GM19463 (cell line): ENCODE measurements around the gene EPHA10.
A peak's percentile ranks its signal among the peaks of the same experiment; 100 is the strongest.
"Not testable (repeated sequence)": the region's sequence is repeated elsewhere in the genome, so short reads cannot be mapped to it uniquely, and the experiment has no call there.

Source experiments
- ATAC-seq: cut with Tn5 transposase; IDR thresholded peaks from one replicate; pipeline ENCODE4 v1.9.1; 2021; ENCODE audit warnings: mild to moderate bottlenecking, moderate library complexity; ENCODE audit not compliant: unreplicated experiment

Gene EPHA10

DNA sequence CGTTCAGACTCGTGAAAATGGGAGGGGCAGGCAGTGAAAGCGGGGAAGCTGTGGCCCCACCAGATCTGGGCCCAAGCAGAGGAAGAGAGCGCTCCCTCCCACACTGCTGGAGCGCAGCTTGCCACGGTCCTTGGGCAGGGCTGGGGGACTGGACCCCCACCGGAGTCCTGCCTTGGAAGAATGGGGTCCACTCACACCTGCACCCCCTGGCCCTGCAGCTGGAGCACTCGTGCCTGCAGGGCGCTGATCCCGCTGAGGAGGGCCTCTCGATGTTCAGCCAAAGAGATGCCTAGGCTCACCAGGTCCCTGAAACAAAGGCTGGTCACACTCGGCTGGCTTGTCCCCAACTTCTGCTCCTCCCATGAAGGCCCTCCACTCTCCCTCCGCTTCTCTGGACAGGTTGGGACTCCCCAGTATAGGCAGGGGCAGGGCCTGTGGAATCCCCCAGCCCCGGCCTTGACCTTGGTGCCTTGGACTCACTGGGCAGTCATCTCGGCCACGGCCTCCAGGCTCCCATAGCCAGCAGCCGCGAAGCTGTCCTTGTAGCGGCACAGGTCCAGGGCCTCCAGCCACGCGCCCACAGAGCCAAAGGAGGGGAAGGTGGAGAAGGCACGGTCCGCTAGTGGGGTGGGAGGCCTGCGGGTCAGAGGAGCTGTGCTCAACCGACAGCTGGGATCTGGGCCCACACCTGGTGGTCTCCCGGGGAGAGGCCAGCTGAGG, 46.6 kb downstream of the EPHA10 start:
- no peak for ATAC-seq

DNA sequence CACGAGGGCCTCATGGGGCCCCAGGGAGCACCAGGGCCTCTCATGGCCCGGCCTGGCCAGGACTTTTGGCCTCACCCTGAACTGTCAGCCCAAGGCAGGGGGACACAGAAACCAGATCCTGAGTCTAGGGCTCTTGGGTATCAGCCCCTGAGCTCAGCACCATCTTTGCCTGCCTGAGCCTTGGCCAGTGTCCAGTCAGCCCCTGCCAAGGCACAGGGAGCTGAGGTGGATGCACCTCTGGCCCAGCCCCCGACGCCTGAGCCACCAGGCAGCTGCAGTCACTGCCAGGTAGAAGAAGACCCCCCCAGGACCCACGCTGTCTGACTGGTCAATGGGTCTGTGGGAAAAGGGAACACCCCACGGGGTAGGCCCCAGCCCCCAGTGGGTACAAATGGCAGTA, 47.3 kb downstream of the EPHA10 start:
- ATAC-seq, result no peak

DNA sequence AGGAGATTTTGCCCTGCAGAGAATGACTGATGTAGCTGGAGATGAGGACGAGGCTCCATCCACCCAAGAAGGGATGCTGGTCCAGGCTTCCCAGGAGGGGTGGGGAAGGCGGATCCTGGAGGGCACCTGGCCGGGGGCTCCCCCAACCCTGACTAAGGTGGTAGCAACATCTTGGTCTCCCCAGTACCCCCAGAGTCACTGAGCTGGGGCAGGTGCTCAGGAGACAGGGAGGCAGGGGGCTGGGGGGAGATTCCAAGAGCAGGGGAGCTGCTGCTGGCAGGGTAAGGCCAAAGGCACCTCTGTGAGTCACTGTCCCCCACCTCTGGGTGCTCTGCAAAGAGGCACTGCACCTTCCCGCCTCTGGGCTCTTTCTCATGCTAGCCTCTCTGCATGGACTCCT, 48.6 kb downstream of the EPHA10 start:
- ATAC-seq, result no peak

DNA sequence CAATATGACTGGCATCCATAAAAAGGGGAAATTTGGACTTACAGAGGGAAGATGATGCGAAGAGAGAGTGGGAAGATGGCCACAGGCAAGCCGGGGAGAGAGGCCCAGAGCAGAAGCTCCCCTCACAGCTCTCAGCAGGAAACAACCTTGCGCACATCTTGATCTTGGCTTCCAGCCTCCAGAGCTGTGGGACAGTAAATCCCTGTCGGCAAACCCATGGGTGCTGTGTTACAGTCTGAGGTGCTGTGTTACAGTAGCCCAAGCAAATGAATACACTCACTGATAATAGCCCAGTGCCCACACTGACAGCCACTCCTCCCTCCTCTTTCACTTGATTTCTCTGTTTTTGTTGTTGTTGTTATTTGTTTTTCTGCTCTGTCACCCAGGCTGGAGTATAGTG, 50.2 kb downstream of the EPHA10 start:
- no peak for ATAC-seq

DNA sequence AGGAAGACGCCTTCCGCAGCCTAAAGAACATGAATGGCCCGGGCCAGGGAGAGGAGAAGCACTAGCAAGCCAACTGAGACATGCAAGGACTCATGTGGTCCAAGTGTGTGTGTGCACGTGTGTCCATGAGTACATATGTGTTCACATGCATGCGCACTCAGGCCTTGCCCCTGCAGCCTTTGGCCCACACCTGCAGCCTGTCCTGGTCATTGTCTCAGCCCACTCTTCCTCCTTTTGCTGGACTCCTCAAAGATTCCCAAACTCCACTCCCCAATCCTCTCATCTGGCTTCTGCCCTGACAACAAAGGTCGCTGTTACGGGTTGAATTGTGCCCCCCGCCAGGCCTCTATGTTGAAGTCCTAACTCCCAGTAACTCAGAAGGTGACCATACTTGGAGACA, 50.7 kb downstream of the EPHA10 start:
- no peak for ATAC-seq

DNA sequence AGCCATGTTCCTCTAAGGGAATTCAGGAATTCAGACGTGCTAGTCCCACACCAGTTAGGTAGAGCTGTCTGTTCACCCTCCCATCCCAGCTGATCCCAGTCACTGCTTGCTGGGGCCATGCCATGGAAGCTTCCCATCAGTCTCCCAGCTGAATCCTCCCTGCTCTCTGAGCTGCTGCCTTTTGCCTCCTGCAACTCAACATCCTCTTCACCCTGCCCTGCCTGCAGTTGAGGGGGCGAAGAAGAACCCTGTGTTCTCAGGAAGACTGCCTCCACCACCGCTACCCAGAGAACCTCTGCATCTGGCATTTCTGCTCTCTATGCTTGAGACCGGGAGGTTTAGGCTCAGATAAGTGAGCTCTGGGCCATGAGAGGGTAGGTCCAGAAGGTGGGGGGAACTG, 56.4 kb downstream of the EPHA10 start:
- ATAC-seq, result no peak

DNA sequence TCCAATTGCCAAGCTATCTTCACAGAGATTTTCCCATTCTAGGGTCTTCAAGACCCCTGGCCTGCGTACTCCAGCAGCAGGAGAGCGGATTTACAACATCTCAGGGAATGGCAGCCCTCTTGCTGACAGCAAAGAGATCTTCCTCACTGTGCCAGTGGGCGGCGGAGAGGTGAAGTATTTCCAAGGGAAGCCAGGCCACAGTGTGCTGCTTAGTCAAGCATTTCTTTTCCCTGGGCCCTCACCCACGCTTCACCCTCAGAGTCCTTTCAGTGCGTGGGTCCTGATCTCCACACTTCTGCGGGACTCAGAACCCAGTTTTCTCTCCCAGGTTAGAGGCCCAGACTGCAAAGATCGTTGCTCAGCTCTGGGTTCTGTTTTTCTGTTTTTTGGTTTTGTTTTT, 59.5 kb downstream of the EPHA10 start:
- no peak for ATAC-seq

DNA sequence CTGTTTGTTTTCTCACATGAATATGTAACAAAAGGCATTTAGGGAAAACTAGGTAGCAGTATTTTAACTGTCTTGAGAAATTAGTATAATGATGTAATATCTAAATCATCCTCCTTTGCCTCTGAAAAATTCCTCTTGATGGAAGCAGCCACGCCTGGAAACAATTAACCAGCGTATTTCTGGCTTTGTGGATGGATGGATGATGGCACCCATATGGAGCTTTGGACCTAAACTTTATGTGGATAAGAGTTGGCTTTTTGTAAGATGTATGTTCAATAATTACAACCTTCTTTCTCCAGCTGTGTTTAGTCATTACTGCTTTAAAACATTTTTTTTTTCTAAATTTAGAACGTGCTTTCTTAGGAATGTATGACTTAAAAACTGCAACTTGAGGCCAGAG, 60.0 kb downstream of the EPHA10 start:
- ATAC-seq, result no peak

DNA sequence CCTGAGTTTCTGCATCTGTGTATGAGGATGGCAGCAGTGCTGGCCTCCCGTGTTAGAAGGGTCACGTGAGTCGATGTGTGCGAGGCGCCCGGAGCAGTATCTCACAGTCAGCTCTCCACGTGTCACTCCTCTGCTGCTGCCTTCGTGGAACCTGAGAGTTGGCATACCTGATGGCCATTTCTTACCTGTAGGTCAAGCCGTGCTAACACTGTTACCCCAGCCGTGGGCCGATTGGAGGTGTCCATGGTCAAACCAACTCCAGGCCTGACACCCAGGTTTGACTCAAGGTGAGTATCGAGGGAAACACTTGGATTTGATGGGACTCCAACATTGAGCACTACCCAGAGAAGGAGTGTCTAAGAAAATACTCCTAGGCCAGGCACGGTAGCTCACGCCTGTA, 61.9 kb downstream of the EPHA10 start:
- ATAC-seq, result no peak

DNA sequence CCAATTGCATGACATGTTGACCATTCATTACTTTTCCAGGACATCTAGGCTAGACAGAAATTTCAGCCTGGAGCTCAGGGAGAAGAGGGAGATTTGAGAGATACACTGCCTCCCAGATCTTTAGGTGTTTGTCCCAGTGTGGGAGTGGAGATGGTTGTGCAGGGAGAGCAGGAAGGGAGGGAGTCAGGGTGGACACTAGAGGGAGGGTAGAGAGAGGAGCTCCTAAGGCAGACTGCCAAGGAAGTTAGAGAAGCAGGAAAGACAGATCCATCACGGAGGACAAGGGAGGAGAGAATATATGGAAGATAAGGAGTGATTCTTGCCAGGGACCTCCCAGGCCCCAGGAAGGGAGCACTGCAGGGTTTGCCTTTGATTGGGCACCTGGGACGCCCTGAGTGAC, 63.9 kb downstream of the EPHA10 start:
- no peak for ATAC-seq

DNA sequence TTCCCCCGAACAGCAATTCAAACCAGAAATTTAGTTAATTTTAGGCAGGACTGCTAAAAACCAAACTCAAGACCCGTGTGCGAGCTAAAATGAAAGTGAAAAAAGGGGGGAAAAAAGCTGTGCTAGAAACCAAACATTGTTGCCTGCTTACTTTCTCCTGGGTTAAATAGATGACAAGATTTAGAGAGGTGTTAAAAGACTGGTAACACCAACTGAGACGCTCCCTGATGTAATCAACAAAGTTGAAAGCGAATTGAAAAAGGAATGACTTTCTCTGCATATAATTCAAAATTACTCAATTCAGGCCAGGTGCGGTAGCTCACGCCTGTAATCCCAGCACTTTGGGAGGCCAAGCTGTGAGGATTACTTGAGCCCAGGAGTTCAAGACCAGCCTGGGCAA, 65.8 kb downstream of the EPHA10 start:
- no peak for ATAC-seq

DNA sequence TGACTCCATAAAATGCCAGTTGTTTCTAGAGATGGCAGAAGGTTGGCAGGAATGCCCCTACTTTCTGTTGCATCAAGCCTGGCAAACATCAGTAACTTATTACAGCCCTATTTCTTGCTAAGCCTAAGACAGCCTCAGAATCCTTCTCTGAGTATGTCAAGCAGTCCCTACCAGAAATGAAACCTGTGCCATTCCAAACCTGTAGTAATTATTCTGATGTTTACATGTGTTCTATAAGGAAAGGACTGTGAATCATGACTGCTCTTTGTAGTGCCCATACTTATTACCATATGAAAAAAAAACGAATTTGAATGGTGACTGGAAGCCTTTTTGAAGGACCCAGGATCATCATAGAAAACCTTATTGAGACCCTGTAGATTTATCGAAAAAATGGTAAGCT, 67.2 kb downstream of the EPHA10 start:
- ATAC-seq, result no peak

DNA sequence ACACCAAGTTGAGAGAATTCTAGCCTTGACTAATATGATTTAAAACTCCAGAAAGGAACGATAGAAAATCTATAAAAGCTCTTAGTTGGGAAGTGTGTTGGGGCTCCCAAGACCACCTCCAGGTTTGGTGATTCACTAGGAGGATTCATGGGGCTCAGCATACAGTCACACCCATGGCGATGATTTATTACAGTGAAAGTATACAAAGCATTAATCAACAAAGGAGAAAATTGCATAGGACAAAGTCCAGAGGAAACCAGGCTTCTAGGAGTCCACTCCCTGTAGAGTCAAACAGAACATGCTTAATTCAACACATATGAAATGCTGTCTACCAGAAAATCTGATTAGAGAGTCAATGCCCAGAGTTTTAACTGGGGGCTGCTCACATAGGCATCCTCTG, 67.8 kb downstream of the EPHA10 start:
- no peak for ATAC-seq

DNA sequence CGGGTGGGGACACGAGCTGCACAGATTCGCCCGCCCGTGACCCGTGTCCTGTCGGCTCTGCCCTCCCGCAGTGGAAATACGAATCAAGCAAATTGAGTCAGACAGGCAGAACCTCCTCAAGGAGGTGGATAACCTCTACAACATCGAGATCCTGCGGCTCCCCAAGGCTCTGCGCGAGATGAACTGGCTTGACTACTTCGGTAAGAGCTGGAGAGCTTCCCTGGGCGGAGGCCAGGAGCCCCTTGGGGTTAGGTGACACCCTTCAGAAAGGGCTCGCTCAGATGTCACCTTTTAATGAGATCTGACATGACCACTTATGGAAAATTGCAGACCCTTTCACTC, 72.1 kb downstream of the EPHA10 start:
- ATAC-seq, result no peak

DNA sequence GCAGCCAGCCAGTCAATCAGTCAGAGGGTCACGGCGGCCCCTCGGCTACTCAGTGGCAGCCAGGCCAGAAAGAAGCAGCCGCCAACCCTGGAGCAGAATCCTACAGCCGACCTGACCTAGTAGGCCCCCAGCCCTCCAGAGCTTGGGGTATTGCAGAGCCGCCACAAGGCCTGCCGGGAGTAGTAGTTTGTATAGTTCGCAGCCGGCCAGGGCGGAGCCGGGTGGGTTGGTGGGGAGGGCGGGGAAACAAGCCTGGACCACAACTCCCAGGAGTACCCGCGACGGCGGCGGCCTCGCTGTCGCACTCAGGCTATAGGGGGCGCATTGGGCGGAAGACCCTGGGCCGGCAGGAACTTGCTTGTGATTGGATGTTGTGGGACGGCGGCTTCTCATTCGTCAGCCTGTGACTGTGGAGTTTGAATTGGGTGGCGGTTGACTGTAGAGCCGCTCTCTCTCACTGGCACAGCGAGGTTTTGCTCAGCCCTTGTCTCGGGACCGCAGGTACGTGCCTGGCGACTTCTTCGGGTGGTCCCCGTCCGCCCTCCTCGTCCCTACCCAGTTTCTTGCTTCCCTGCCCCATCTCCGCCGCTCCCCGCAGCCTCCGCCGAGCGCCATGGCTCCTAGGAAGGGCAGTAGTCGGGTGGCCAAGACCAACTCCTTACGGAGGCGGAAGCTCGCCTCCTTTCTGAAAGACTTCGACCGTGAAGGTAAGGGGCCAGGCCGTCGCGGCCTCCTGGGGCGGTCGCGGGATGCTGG, 72.7 kb downstream of the EPHA10 start, which contains the start of gene CDCA8:
CDCA8 (plus strand) TSS at position 439 of the 756 bp plus-strand sequence; CDS start at position 614, 175 bp downstream.
- peak; percentile 79 for ATAC-seq

DNA sequence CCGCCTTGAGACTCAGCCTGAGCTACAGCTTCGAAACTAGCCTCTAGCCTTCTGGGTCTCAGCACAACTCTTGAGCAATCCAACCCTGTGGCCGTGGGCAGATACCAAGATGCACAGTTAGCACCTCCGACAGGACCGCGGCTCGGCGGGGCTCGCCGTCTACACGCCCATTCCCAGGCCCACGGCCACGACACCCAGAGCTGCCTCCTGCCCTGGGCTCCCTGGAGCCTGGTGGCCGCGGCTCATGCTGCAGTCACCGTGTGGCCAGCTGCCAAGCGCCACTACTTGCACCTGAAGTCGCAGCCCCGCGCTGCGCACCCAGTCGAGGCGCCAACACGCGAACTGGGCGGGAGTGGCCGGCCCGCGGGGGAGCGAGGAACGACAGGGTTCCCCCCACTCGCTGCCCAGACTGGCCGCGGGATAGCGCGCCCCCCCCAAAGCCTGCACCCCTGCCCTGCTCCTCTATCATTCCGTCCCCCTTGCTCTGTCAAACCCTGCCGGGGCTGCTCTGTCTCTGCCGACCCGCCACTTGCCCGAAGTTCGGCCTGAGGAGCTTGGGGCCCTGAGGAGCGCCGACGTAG, 73.3 kb downstream of the EPHA10 start:
- ATAC-seq, result no peak

DNA sequence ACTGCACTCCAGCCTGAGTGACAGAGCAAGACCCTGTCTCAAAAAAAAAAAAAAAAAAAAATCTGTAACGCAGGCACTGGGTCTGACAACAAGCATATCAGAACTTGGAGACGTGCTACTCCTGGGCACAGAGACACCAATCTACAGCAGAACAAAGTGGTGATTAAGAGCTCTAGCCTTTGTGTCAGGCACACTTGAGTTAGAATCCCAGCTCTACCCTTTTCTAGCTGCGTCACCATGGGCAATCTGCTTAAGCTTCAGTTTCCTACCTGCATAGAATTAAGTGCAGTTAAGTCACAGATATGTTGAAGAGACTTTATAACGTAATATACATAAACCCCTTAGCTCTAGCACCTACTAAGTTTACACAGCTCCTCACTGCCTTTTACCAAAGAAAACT, 76.0 kb downstream of the EPHA10 start:
- ATAC-seq, result no peak

DNA sequence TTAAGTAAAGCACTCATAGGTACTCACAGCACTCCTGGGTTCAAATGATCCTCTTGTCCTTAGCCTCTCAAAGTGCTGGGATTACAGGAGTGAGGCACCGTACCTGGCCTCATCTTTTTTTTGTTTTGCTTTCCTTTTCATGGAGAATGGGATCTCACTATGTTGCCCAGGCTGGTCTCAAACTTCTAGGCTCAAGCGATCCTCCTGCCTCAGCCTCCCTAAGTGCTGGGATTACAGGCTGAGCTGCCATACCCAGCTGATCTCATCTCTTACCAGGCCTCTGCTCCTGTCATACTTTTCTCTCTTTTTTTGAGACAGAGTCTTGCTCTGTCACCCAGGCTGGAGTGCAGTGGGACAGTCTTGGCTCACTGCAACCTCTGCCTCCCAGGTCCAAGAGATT, 77.2 kb downstream of the EPHA10 start:
- ATAC-seq, result not testable (repeated sequence)

DNA sequence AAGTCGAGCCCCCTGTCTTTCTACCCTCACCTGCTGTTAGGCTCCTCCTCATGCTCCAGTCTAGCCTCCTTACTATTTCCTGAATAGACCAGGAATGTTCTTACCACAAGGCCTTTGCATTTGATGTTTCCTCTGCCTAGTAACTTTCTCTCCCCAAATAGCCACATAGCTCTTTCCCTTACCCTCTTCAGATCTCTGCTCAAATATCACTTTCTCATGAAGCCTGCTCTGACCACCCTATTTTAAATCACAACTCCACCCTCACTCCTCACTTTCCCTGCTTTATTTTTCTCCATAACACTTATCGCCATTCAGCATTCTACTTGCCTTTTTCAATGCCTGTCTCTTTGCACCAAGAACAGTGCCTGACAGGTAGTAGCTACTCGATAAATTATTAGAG, 79.2 kb downstream of the EPHA10 start:
- ATAC-seq, result no peak

DNA sequence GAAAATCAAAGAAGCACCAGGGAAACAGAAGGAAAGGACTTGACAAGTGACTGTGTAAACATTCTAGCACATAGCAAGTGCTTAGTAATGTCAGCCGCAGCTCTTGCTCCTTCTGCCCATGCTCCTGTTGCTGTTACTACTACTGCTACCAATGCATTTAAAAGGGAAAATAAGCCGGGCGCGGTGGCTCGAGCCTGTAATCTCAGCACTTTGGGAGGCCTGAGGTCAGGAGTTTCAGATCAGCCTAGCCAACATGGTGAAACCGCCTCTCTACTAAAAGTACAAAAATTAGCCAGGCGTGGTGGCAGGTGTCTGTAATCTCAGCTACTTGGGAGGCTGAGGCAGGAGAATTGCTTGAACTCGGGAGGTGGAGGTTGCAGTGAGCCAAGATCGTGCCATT, 80.7 kb downstream of the EPHA10 start:
- not testable (repeated sequence) for ATAC-seq

DNA sequence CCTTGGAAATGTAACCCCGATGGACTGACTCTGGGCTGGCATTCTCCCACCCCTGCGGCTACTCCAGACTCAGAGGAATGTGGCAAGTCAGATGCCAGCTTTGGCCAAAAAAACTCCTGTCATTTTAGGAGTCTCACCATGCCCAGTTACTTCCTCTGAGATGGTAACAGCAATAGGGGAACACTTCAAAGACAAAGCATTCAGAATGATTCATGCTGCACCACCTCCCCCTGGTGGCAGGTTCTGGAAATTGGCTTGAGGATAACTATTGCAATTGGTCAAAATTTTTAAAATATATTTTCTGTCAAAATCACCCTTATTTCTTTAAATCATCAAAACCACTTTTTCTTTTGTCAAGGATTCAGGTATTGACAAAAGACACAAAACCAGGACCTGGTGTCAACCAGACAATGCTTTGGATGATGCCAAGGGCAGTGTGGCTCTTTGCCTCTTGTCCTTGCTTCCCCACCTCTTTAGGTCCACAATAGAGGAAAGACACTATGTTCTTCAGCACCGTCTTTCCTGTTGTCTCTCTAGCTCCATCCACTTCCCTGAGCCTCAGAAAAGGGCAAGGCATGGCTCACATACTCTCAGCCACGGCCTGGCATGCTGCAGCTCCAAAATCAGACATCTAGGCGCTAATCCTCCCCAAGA, 82.5 kb downstream of the EPHA10 start:
- no peak for ATAC-seq

DNA sequence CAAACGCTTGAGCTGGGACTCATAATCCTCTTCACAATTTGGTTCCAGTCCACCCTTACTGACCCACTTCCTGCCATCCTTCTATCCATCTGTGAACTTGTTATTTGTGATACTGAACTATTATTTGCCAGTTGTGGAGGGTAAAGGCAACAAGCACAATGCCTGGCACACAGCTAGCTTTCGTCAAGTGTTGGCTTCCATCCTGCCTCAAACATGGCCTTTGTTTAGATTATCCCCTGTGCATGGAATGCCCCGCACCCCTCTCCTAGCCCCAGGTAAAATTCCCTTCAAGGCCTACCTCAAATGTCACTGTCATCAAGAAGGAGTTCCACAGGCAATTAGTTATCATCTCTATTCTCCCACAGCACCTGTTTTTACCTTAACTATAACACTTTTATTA, 84.0 kb downstream of the EPHA10 start:
- ATAC-seq, result no peak
